Cardiac muscle cell (in vitro differentiated cells and primary cell): ENCODE measurements around the gene CD53. TPM values are rescaled to one million over a fixed set of nuclear protein-coding genes. Genes with fewer than 3 reads are reported as not detected.

Experiments
- DNase-seq, 2 donors: peaks; one replicate each; pipeline versions ENCODE4 v3.0.0 to v3.0.0-alpha.2; 2010 to 2017; ENCODE audit warnings: low read depth in 1 of 2, low spot score in 1 of 2
- H3K27ac ChIP-seq: fragments of 200-600 bp; sonication (generic); 2 replicates; pipeline ENCODE4 v1.5.1; 2016
- H3K27me3 ChIP-seq: fragments of 200-600 bp; sonication (generic); 2 replicates; pipeline ENCODE4 v1.6.0; 2016; ENCODE audit warnings: control low read depth
- H3K36me3 ChIP-seq: fragments of 200-600 bp; sonication (generic); 2 replicates; pipeline ENCODE4 v1.5.1; 2016; ENCODE audit warnings: control low read depth
- H3K4me1 ChIP-seq: fragments of 200-600 bp; sonication (generic); 2 replicates; pipeline ENCODE4 v1.8.1; 2017; ENCODE audit warnings: low read depth, mild to moderate bottlenecking, mixed run types
- H3K4me3 ChIP-seq: fragments of 200-600 bp; sonication (generic); 2 replicates; pipeline ENCODE4 v1.5.1; 2016; ENCODE audit warnings: mild to moderate bottlenecking
- H3K9me3 ChIP-seq: fragments of 200-600 bp; sonication (generic); 2 replicates; pipeline ENCODE4 v1.5.1; 2017; ENCODE audit warnings: low read depth, mild to moderate bottlenecking, control low read depth
- polyA plus RNA-seq: library from polyadenylated mRNA; unstranded; fragments of >200 nt; fragmentation: Nextera tagmentation; extraction: Ambion mirVana; gene quantifications from 2 replicates; pipeline ENCODE4 v1.2.1, GENCODE V29; 2016
- total RNA-seq: library from RNA; depleted of rRNA; stranded (reverse); fragments of >200 nt; gene quantifications from 2 replicates; pipeline ENCODE4 v1.2.3, GENCODE V29; 2016
- TF ChIP-seq, protein P1 (sequence below): IDR thresholded peaks from 2 replicates; pipeline ENCODE4 v1.5.1; 2012; ENCODE audit warnings: low read depth, mild to moderate bottlenecking, low read length

Gene CD53
- total and polyA plus RNA-seq, 2 experiments from 2014 or later: not detected

DNA sequence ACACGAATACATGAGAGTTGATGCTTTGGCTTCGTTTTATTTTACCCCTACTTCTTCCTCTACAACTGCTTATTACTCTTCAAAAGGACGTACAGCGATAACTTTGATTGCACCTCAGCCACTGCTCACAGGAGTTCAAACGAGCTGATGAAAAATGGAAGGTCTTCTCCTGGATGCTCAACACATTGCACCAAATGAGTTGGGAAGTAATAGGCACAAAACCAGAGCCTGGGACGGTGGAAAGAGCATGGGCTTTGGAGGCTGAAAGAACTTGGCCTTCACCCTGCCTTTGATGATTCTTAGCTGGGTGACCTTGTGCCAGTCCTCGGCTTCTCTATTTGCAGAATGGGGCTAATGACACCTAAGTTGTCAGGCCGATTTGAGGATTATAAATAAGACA lies 4.8 kb downstream of the CD53 start:
- H3K27ac ChIP-seq: no peak overlapping the region
- DNase-seq: no peak
- H3K4me3 ChIP-seq: no peak overlapping the region
- TF ChIP-seq, protein P1, sequence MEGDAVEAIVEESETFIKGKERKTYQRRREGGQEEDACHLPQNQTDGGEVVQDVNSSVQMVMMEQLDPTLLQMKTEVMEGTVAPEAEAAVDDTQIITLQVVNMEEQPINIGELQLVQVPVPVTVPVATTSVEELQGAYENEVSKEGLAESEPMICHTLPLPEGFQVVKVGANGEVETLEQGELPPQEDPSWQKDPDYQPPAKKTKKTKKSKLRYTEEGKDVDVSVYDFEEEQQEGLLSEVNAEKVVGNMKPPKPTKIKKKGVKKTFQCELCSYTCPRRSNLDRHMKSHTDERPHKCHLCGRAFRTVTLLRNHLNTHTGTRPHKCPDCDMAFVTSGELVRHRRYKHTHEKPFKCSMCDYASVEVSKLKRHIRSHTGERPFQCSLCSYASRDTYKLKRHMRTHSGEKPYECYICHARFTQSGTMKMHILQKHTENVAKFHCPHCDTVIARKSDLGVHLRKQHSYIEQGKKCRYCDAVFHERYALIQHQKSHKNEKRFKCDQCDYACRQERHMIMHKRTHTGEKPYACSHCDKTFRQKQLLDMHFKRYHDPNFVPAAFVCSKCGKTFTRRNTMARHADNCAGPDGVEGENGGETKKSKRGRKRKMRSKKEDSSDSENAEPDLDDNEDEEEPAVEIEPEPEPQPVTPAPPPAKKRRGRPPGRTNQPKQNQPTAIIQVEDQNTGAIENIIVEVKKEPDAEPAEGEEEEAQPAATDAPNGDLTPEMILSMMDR: no peak
- no peaks in the 10 kb centered on the region for H3K4me1 ChIP-seq
- H3K27me3 ChIP-seq: no peaks in the 10 kb centered on the region
- H3K9me3 ChIP-seq: no peaks in the 10 kb centered on the region
- no peaks in the 10 kb centered on the region for H3K36me3 ChIP-seq

DNA sequence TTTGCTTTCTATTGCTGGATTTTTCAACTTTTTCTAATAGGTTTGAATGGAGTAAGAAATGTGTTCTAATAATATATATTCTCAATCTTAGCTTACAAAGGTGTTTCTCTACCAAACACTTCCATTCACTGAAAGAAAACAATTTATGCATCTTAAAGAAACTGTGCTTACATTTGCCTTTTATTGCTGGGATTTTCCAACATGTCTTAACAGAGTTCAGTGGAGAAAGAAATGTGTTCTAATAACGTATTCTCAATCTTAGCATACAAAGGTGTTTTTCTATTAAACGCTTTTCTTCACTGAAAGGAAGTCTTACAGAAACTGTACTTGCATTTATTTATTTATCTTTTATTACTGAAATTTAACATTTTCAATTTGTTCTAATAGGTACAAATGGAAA lies 5.6 kb downstream of the CD53 start:
- Histone ChIP-seq H3K27ac (no peak overlapping the region), H3K36me3 (no peaks in the 10 kb centered on the region), H3K4me3 (no peak overlapping the region), H3K4me1 (no peaks in the 10 kb centered on the region), H3K9me3 (no peaks in the 10 kb centered on the region), H3K27me3 (no peaks in the 10 kb centered on the region)
- TF ChIP-seq, protein P1: no peak
- DNase-seq: no peak

DNA sequence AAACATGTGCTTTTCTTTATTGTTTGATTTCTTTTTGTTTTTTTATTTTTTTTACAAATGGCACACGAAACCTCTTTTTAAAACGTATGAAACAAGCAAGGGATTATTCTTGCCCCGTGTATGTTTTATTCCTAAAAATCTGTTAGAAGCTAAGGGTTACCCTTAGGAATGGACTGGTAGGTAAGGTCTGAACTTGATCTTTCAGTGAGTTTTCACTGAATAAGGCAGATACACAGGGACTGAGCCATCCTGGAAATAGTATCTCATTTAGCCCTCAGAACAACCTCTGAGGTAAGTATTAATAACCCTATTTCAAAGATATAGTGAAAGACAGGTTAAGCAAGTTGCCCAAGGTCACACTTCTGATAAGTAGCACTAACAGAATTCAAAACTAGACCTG lies 6.0 kb downstream of the CD53 start:
- Histone ChIP-seq H3K4me1 (no peaks in the 10 kb centered on the region), H3K27me3 (no peaks in the 10 kb centered on the region), H3K36me3 (no peaks in the 10 kb centered on the region), H3K27ac (no peak overlapping the region), H3K4me3 (no peak overlapping the region), H3K9me3 (no peaks in the 10 kb centered on the region)
- no peak for DNase-seq
- TF ChIP-seq, protein P1: no peak

DNA sequence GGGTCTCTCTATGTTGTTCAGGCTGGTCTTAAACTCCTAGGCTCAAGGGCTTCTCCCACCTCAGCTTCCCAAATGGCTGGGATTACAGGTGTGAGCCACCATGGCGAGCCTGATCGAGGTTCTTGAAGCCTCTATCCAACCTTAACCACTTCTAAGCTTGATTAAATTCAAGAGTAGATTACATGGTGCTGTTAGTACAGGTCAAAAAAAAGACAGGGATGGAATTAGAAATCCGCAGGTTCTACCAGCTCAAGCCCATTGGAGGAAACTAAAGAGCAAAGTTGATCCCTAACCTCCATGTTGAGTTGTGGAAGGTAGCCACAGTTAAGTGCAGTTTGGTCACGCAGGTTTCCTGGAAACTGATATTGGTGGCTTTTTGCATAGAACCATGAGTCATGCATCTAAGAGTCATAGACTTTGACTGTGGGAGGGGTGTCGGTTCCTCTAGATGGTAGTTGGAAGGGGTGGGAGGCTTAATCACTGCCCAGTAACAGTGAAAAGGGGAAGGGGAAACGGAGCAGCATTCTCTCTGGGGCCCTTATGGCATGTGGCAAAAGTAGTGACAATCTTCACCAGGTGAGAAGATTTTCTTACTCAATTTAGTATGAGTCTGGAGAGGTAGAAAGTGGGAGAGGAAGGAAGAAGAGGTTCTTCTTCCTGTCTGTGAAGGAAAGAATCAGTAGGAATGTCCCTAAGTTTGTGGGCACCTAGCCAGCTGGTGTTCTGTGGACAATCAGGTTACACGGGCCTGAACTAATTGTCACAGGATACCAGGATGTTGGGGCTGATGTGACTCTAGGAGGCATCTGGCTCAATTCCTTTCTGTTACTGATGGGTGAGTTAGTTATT lies 7.0 kb downstream of the CD53 start:
- no peaks in the 10 kb centered on the region for H3K9me3 ChIP-seq
- TF ChIP-seq, protein P1: no peak
- no peak overlapping the region for H3K4me3 ChIP-seq
- H3K27me3 ChIP-seq: no peaks in the 10 kb centered on the region
- no peak overlapping the region for H3K27ac ChIP-seq
- DNase-seq: no peak
- no peaks in the 10 kb centered on the region for H3K4me1 ChIP-seq
- no peaks in the 10 kb centered on the region for H3K36me3 ChIP-seq

DNA sequence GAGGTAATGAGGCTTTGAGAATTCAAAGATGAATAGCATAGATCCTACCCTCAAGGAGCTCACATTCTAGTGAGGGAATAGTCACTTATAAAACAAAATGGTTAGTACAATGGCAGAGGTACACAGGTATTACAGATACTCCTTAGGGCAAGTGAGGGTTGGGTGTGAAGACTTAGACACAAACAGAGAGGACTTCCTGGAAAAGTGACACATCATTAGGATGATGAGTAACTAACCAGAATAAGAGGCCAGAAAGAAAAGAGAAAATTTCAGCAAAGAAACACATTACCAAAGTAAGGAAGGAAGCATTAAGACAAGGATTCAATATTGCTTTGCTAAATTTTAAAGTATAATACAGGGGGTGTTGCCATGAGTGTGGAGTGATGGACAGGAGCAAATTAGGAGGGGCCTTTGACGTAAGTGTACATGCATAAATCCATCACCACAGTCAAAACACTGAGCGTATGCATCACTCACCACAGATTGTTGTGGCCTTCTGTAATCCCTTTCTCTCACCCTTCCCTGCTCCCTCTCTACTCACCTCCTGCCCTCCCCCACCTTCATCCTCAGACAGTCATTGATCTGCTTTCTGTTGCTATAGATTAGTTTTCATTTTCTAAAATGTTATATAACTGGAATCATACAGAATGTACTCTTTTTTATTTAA lies 7.9 kb downstream of the CD53 start:
- Histone ChIP-seq H3K36me3 (no peaks in the 10 kb centered on the region), H3K9me3 (no peaks in the 10 kb centered on the region), H3K27me3 (no peaks in the 10 kb centered on the region), H3K27ac (no peak overlapping the region), H3K4me3 (no peak overlapping the region), H3K4me1 (no peaks in the 10 kb centered on the region)
- DNase-seq: no peak
- TF ChIP-seq, protein P1: no peak
